HL-60/S4 treated with phorbol 12-myristate 13-acetate at 8.2 ng/mL for 4 days and 3 days (cell line): ENCODE data around the gene INSIG2.

Experiments
- in situ Hi-C: fragments of 300-500 bp; cut with MboI; formaldehyde crosslinking; loops from 2 replicates; pipeline ENCODE4 v1.15.0; 2022; ENCODE audit warnings: low sequenced_read_pairs

INSIG2 gene

DNA sequence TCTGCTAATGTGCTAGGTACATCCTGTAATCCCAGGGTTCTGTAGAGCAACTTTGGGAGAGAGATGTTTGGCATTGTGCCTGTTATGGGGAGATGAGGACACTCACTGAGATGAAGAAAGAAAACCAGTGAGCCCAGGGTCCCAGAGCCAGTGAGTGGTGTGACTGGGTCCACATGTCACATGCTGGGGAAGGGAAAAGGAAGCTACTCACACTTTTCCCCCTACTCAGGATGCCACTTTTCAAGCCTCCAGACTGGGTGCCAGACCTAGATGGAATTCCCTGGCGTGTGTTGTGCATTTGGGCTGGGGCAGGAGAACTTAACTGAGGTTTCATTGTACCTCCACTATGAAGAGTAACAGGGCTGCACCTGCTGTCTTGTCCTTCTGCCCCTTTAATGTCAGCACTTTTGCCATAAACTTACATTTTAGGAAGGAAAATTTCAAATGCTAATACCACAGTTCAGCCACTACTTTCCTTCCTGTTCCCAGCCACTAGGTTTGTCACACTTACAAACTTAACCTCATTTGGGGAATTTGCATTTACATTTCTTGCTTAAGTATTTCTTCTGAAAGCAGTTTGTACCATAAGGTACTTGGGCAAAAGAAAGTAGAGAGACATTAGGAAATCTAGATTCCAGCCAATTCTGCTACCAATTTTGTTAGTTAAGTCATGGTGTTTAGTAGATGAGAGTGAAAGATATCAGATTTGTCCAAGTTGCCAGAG, 10.2 kb downstream of the INSIG2 start:
- in situ Hi-C loops: no loop called here

DNA sequence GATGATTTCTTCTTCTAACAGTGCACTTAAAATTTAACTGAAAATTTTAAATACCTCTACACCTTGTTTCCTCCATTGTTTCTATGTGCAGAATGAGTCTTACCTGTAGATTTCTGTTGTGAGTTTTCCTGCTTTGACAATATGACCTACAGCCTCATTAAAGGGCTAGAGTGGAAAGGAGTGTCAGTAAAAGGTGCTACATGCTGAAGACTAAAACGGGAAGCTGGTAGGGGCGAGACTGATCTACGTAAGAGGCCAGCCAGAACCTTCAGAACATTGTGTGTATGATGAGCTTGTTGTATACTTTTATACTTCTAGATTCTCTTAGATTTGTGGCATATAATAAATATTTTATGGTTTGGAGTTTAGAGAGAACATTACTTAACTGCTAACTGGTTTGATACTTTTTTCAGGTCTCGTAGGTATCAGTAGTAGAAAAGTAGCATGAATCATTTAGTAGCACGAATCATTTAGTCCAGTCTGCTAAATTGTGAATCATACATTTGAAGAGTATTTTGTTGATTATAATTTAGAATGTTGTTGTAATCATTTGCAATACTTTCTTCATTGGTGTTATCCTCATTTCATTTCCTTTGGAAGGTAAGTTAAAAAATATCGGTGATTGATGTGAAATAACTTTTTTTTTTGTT, 14.3 kb downstream of the INSIG2 start:
- in situ Hi-C loops: no loop called here

- in situ Hi-C loops: no loop called here
These were observed 16.0 kb downstream of the INSIG2 start for GRCh38 chr2:118103951-118104940.

- in situ Hi-C loops: no loop called here
These were observed 17.2 kb downstream of the INSIG2 start for GRCh38 chr2:118105497-118105896.

GRCh38 chr2:118106926-118107325, 18.7 kb downstream of the INSIG2 start:
- in situ Hi-C loops: no loop called here

DNA sequence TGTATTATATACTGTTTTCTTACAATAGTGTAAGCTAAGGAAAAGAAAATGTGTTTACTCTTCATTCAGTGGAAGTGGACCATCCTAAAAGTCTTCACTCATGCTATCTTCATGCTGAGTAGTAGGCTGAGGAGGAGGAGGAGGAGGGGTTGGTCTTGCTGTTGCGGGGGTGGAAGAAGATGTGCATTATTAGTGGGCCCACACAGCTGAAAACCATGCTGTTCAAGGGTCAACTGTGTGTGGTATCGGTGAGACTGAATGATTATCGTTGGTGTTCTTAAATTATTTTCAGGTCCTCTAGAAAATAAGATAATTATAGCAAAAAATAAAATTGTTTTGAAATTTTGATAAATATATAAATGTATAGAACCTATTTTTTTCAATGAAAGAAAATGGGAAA, 22.0 kb downstream of the INSIG2 start:
- in situ Hi-C loops: no loop called here

- in situ Hi-C loops: no loop called here
These were observed 22.7 kb downstream of the INSIG2 start for GRCh38 chr2:118110991-118111390.

DNA sequence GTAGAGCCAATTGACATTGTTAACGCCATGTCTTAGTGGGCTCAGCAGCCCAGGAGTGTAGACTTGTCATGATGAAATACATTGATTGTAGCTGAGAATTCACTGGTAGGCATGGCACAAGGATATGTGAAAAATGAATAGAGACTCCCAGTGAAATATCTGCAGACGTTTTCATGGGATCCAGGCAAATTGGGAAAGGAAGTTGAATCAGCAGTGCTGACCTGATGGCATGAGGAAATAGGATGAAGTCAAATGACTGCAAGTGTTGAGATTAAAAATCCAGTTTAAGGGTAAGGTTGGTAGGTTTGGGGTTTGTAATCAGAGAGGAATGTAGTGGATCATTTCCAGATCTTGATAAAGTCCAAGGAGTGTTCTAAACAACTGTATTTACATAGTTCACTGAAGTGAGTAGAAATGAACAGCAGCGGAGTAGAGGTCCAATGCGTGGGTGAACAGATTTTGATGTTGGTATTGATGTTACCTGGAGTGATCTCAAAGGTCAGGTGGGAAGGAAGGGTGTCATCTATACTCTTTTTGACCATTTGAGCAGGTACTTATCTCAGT, 24.6 kb downstream of the INSIG2 start:
- in situ Hi-C loops: no loop called here

DNA sequence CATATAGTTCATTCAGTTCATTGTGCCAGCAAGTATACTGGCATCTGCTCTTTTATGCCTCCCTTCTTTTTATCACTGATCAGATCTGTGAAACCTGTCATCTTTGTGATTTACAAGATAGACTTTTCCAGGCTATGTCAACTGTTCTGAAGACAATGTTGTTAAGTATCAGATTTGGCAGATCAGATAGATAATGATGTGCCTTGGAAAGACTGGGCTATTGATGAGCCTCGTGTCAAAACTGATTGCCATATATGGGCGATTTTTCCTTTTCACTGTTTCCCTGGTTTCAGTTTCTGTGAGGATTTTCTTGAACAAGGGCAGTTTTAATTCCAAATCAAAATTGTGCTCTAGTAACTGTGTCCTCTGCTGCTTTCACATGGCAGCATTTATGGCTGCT, 26.6 kb downstream of the INSIG2 start:
- in situ Hi-C loops: no loop called here

GRCh38 chr2:118115761-118116160, 27.5 kb downstream of the INSIG2 start:
- in situ Hi-C loops: no loop called here

GRCh38 chr2:118118479-118118878, 30.2 kb downstream of the INSIG2 start:
- in situ Hi-C loops: no loop called here

DNA sequence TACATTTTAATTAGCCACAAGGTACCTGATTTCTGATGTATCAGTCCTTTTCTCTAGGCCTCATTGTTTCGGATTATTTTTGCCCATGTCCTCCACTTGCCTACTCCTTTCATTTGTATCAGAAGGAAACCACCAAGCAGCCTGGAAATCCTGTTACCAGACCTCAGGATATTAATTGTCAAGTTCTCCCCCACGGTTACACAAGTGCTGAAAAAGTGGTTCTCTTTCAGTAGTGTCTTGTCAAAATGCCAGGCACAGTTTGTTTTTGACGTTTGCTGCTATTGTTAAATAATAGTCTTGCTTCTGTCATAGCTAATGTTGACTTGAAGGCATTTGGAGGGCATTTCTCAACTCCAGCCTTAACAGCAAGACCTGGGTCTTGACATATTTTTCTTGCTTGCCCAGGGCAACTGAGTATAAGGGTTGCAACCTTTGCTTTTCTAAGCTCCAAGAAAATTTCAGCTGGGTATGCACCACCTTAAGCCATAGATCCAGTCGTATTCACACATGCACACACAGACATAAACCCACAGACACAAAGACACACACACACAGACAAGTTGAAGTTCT, 31.0 kb downstream of the INSIG2 start:
- in situ Hi-C loops: no loop called here

DNA sequence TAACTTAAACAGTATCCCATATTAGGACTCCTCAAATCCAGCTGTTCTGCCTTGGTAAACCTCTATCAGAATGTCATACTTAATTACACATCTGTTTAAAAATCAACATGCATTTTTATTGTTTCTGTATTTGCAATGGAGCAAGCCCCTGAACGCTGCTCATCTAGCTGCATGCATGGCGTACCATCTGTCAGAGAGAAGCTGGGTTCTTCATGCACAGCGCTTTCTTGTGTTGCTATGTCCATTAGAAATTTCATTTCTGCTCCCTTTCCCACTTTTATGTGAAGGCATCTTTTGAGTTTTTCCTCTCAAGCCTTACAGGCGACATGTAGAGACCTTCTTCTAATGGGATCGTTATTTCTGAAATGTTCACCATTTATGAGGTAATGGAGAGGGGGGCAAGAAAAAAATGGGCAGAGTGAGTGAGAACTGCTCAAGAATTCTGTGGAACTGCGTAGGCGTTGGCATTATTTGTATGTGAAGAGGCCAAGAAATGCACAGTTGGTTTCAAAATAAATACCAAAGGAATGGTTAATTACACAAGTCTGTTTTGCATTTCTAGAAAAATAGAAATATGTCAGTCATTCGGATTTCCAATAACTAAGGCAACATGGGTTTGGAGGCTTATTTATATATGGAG, 31.6 kb downstream of the INSIG2 start:
- in situ Hi-C loops: no loop called here

- in situ Hi-C loops: no loop called here
These were observed 32.1 kb downstream of the INSIG2 start for GRCh38 chr2:118120401-118120780.

- in situ Hi-C loops: no loop called here
These were observed 32.8 kb downstream of the INSIG2 start for GRCh38 chr2:118121101-118121500.

DNA sequence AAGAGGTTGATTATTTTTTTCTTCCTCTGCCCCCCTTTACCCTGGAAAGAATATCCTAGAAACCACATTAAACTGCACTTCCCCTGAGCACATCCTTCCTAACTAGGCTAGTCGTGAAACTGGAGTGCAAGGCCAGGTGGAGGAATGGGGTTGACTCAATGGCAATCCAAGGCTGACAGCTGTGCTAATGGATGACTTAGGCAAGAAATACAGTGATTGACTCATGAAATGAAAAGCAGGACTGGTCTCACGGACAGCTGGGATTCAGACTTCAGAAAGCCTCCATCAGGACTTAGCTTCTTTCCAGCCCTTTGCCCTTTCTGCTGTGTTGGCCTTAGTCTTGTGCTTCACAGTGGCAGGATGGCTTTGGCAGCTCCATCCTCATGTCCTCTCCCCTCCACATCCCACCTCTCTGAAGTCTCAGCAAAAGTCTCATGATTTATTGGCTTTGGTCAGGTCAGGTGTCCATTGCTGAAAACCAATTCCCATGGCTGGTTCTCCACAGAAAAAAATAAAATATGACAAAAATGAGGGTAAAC, 33.8 kb downstream of the INSIG2 start:
- in situ Hi-C loops: no loop called here

- in situ Hi-C loops: no loop called here
These were observed 34.5 kb downstream of the INSIG2 start for GRCh38 chr2:118122594-118123281.

DNA sequence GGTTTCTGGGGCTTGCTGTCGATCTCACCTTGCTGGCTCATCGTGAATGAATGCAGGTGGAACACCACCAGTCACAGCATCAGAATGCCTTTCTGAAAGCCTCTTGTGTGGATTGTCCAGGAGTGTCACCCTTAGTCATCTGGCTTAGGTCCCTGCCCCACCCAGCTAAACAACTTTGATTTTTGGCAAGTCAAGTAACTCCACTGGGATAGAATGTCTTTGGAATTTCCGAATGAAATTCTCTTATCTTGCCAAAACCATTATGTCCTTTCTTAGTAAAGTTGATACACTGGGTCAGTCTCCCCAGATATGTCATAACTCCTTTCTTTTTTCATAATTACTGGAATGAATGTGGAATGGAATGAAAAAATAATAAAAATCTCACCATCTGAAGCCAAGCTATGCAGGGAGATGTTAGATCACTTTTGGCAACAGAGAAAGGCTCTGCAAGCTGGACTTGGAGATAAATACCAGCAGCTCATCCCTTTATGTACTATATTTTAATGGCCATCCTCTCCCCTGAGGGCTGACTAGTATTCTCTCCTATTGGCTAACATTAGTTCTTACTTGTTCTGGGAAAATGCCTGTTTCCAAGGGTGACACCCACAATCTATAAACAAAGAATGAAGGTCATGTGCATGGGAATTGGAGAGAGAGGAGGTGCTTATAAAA, 35.4 kb downstream of the INSIG2 start:
- in situ Hi-C loops: no loop called here

DNA sequence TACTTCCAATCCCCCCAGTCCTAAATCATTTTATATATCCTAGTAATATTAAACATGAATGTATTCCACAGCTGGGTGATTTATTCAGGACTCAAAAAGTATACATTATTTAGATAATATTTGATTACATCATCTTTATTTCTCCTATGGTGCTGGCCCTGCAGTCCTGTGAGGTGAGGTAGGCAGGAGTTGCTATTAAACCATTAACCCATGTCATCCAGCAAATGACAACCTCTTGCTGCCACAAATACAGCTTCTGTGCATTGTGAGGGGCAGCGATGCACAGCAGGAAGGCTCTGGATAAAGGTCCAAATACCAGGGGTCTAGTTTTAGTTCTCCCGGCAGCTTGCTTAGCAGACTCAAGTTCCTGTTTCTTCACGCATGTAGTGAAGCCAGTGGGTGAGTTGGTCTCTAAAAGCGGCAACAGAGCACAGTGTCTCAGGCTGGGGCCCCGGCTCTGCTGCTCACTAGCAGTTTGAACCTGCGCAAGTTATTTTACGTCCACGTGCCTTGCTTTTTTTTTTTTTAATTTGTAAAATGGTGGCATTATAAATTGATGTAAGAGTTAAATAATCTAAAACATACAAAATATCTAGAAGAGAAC, 36.1 kb downstream of the INSIG2 start:
- in situ Hi-C loops: no loop called here
